HL-60 (cell line): ENCODE results near the gene ANXA2R.
A peak's percentile ranks its signal among the peaks of the same experiment; 100 is the strongest.

Experiments used
- DNase-seq, 2 experiments: peaks; one replicate each; pipeline ENCODE4 v3.0.0-alpha.2; 2010 to 2020; ENCODE audit warnings: low read depth in 1 of 2, low spot score in 1 of 2
- H3K27ac ChIP-seq: fragments of 250-450 bp; sonication (Bioruptor Pico); replicated peaks from 2 replicates; pipeline ENCODE4 v1.5.1; 2020; ENCODE audit warnings: mild to moderate bottlenecking, moderate library complexity
- H3K27me3 ChIP-seq: fragments of 250-450 bp; sonication (Bioruptor Pico); 2 replicates; pipeline ENCODE4 v1.5.1; 2021; ENCODE audit warnings: mild to moderate bottlenecking, moderate library complexity; ENCODE audit not compliant: insufficient read depth, poor library complexity, severe bottlenecking
- H3K4me3 ChIP-seq: replicated peaks from 2 replicates; pipeline ENCODE4 v1.5.1; 2011; ENCODE audit warnings: mild to moderate bottlenecking, control low read depth, low read length; ENCODE audit not compliant: insufficient read depth
- GABPA ChIP-seq: IDR thresholded peaks from 2 replicates; pipeline ENCODE4 v1.6.1; 2012; ENCODE audit warnings: low read depth
- POLR2AphosphoS5 ChIP-seq: IDR thresholded peaks from 2 replicates; pipeline ENCODE4 v1.6.1; 2012; ENCODE audit warnings: low read depth
- SPI1 ChIP-seq: IDR thresholded peaks from 2 replicates; pipeline ENCODE4 v1.6.1; 2012; ENCODE audit warnings: low read depth, mild to moderate bottlenecking, borderline replicate concordance
- TF ChIP-seq, protein P1 (sequence below): IDR thresholded peaks from one replicate; pipeline ENCODE4 v1.5.1; 2011; ENCODE audit warnings: low read length, control low read depth, inconsistent platforms; ENCODE audit not compliant: insufficient read depth
- TF ChIP-seq, protein P2 (sequence below): IDR thresholded peaks from 2 replicates; pipeline ENCODE4 v1.6.1; 2012; ENCODE audit warnings: low read depth; ENCODE audit not compliant: insufficient replicate concordance

Gene ANXA2R

GRCh38 chr5:43007246-43007910 lies 32.7 kb downstream of the ANXA2R start:
- TF ChIP-seq SPI1 (no peak), POLR2AphosphoS5 (peak; percentile 73), GABPA (no peak)
- TF ChIP-seq, protein P1, sequence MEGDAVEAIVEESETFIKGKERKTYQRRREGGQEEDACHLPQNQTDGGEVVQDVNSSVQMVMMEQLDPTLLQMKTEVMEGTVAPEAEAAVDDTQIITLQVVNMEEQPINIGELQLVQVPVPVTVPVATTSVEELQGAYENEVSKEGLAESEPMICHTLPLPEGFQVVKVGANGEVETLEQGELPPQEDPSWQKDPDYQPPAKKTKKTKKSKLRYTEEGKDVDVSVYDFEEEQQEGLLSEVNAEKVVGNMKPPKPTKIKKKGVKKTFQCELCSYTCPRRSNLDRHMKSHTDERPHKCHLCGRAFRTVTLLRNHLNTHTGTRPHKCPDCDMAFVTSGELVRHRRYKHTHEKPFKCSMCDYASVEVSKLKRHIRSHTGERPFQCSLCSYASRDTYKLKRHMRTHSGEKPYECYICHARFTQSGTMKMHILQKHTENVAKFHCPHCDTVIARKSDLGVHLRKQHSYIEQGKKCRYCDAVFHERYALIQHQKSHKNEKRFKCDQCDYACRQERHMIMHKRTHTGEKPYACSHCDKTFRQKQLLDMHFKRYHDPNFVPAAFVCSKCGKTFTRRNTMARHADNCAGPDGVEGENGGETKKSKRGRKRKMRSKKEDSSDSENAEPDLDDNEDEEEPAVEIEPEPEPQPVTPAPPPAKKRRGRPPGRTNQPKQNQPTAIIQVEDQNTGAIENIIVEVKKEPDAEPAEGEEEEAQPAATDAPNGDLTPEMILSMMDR = no peak
- TF ChIP-seq, protein P2, sequence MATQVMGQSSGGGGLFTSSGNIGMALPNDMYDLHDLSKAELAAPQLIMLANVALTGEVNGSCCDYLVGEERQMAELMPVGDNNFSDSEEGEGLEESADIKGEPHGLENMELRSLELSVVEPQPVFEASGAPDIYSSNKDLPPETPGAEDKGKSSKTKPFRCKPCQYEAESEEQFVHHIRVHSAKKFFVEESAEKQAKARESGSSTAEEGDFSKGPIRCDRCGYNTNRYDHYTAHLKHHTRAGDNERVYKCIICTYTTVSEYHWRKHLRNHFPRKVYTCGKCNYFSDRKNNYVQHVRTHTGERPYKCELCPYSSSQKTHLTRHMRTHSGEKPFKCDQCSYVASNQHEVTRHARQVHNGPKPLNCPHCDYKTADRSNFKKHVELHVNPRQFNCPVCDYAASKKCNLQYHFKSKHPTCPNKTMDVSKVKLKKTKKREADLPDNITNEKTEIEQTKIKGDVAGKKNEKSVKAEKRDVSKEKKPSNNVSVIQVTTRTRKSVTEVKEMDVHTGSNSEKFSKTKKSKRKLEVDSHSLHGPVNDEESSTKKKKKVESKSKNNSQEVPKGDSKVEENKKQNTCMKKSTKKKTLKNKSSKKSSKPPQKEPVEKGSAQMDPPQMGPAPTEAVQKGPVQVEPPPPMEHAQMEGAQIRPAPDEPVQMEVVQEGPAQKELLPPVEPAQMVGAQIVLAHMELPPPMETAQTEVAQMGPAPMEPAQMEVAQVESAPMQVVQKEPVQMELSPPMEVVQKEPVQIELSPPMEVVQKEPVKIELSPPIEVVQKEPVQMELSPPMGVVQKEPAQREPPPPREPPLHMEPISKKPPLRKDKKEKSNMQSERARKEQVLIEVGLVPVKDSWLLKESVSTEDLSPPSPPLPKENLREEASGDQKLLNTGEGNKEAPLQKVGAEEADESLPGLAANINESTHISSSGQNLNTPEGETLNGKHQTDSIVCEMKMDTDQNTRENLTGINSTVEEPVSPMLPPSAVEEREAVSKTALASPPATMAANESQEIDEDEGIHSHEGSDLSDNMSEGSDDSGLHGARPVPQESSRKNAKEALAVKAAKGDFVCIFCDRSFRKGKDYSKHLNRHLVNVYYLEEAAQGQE = no peak
- Histone ChIP-seq H3K4me3 (peak overlapping the region; percentile 44), H3K27ac (peak overlapping the region; percentile 95), H3K27me3 (no peaks in the 10 kb centered on the region)
- peak; percentile 89 to 93 for DNase-seq

DNA sequence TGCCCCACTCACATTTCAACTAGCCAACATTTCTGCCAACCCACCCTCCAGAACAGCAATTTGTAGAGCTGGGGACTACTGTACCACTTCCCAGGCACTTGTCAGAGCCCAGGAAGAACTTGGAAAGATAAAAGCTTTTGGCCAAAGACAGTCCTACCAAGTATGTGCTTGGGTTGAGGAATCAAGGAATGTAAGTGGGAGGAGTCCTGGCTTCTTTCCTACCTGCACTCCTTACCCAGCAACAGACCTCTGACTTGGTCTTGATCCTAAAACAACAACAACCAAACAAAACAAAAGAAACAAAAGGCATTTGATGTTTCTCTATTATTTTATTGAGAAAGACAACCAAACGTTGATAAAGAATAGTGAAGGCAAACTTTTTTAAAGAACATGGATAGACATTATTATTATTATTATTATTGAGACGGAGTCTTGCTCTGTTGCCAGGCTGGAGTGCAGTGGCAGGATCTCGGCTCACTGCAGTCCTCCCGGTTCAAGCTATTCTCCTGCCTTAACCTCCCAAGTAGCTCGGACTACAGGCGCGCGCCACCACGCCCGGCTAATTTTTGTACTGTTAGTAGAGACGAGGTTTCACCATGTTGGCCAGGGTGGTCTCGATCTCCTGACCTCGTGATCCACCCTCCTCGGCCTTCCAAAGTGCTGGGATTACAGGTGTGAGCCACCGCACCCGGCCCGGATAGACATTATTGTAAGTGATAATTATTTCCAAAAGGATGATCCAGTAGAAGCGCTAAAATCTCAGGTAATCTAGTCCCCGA lies 33.5 kb downstream of the ANXA2R start:
- Histone ChIP-seq H3K27ac (peak overlapping the region; percentile 95), H3K27me3 (no peaks in the 10 kb centered on the region)

GRCh38 chr5:43005031-43005430 lies 35.1 kb downstream of the ANXA2R start:
- TF ChIP-seq, protein P1 = no peak
- TF ChIP-seq, protein P2 = no peak
- TF ChIP-seq GABPA (no peak), SPI1 (no peak), POLR2AphosphoS5 (no peak)
- Histone ChIP-seq H3K27me3 (no peaks in the 10 kb centered on the region), H3K4me3 (no peak overlapping the region), H3K27ac (no peak overlapping the region)
- DNase-seq = no peak

More for the DNA sequence above, 33.5 kb downstream of the ANXA2R start:
- H3K4me3 ChIP-seq = no peak overlapping the region
- DNase-seq = no peak
- TF ChIP-seq, protein P1 = no peak
